Glutamatergic neuron (in vitro differentiated cells): Measurements from ENCODE around the gene TSACC. TPM values are rescaled to one million over a fixed set of nuclear protein-coding genes. Genes with fewer than 3 reads are reported as not detected.

Experiments
- DNase-seq: peaks from one replicate; pipeline ENCODE4 v3.0.0; 2022
- H3K27ac Mint-ChIP-seq: one replicate; pipeline ENCODE4 v1.8.0; 2020; ENCODE audit warnings: mild to moderate bottlenecking, mixed read lengths, inconsistent platforms; ENCODE audit not compliant: unreplicated experiment
- H3K27me3 Mint-ChIP-seq: one replicate; pipeline ENCODE4 v1.8.0; 2020; ENCODE audit warnings: mild to moderate bottlenecking, moderate library complexity, mixed read lengths, inconsistent platforms; ENCODE audit not compliant: unreplicated experiment
- H3K36me3 Mint-ChIP-seq: one replicate; pipeline ENCODE4 v1.8.0; 2020; ENCODE audit warnings: mild to moderate bottlenecking, mixed read lengths, inconsistent platforms; ENCODE audit not compliant: unreplicated experiment
- H3K4me1 Mint-ChIP-seq: one replicate; pipeline ENCODE4 v1.8.0; 2020; ENCODE audit warnings: mild to moderate bottlenecking, low read depth, mixed read lengths, inconsistent platforms; ENCODE audit not compliant: unreplicated experiment
- H3K4me3 Mint-ChIP-seq: one replicate; pipeline ENCODE4 v1.8.0; 2020; ENCODE audit warnings: mild to moderate bottlenecking, mixed read lengths, inconsistent platforms; ENCODE audit not compliant: unreplicated experiment
- H3K9me3 Mint-ChIP-seq: one replicate; pipeline ENCODE4 v1.8.0; 2020; ENCODE audit warnings: mild to moderate bottlenecking, moderate library complexity, mixed read lengths, inconsistent platforms; ENCODE audit not compliant: unreplicated experiment
- total RNA-seq: library from RNA; stranded (reverse); fragmentation: NEBNext Ultra II Directional; extraction: Animal tissue kit (Norgen Biotek cat#: 25700); gene quantifications from one replicate; pipeline ENCODE4 v1.2.1, GENCODE V29; 2021; ENCODE audit not compliant: unreplicated experiment
- TF ChIP-seq, protein P1 (sequence below): fragments of 200-600 bp; sonication (generic); IDR thresholded peaks from one replicate; pipeline ENCODE4 v1.5.0; 2021; ENCODE audit not compliant: partially characterized antibody, unreplicated experiment

TSACC gene
- total RNA-seq, 1 donor from 2014 or later, result not detected

DNA sequence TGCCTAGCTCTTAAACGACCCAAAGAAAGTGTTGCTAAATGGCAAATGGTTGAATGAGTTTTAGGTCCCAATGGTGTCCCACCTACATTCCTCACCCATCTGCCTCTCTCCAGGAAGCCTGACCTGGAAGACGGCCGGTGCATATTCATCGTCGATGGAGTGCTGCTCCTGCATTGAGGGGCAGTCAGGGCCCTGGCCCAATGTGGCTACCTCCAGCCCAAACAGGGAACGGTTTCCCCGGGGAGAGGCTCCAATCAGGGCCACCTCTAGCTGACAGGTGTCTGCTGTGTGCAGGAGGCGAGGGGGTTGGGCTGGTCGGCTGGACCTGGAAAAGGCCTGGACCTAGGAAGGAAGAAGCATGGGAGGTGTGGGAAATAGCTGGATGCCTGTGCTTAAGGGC, 44.4 kb upstream of the TSACC start:
- Mint-ChIP-seq H3K4me1 (peaks cover 9% of the 10 kb centered on the region), H3K27ac (no peak overlapping the region), H3K4me3 (no peak overlapping the region), H3K36me3 (no peaks in the 10 kb centered on the region), H3K9me3 (peaks cover 1% of the 10 kb centered on the region), H3K27me3 (peaks cover 3% of the 10 kb centered on the region)
- no peak for DNase-seq
- TF ChIP-seq, protein P1, sequence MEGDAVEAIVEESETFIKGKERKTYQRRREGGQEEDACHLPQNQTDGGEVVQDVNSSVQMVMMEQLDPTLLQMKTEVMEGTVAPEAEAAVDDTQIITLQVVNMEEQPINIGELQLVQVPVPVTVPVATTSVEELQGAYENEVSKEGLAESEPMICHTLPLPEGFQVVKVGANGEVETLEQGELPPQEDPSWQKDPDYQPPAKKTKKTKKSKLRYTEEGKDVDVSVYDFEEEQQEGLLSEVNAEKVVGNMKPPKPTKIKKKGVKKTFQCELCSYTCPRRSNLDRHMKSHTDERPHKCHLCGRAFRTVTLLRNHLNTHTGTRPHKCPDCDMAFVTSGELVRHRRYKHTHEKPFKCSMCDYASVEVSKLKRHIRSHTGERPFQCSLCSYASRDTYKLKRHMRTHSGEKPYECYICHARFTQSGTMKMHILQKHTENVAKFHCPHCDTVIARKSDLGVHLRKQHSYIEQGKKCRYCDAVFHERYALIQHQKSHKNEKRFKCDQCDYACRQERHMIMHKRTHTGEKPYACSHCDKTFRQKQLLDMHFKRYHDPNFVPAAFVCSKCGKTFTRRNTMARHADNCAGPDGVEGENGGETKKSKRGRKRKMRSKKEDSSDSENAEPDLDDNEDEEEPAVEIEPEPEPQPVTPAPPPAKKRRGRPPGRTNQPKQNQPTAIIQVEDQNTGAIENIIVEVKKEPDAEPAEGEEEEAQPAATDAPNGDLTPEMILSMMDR, result no peak

DNA sequence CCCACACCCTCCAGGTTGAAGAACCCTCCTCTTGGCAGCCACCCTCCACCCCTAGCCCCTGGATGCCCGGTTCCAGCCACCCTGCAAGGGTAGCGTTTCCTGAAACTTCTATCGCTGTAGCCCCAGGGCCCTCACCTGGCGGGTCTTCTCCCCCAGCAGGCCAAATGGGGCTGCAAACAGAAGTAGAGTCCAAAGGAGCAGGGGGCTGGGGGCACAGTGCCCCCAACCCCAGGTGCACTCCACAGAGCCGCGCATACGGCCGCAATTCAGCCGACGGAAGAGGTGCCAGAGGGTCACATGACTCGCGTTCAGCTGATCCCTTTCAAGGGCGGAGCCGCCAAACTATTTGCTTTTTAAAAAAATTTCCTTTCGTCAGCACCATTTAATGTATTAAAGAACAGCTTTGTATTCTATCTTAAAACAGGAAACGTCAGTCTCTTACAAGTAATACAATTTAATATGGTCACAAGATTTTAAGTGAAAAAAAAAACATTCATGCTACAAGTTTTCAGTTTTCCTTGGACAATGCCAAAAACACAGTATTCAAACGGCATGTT, 42.9 kb upstream of the TSACC start, which contains the start of gene GLMP:
TSS of gene GLMP (minus strand) at position 289 of the 557 bp plus-strand sequence. CDS start at position 255, 34 bp downstream.
- Mint-ChIP-seq H3K36me3 (no peaks in the 10 kb centered on the region), H3K27ac (peak within 1 kb of the TSS; percentile 75), H3K4me1 (peaks cover 9% of the 10 kb centered on the region), H3K4me3 (peak within 1 kb of the TSS; percentile 89), H3K27me3 (peaks cover 3% of the 10 kb centered on the region), H3K9me3 (peaks cover 3% of the 10 kb centered on the region)
- TF ChIP-seq, protein P1, result no peak
- DNase-seq, result peak; percentile 43

DNA sequence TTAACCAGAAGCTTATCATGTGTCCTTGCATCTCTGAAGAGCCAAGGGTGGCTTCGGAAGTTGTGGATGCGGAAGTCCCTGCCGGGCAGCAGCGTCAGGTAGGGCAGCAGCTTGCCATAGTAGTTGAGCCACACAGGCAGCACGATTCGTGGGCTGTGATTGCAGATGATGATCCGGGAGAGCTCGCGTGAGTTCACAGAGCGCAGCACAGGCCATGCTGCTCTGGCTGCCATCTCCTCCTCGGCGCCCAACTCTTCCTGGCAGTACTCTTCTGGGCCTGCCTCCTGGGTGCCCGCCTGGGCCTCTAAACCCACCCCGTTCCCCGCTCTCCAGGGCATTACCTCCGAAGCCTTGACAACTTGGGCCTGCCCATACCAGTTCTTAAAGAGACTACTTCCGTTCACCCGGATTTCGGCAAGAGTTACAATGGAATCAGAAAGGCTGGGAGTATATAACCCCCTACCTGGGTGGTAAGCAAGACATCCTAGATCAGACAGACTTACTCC, 39.4 kb upstream of the TSACC start, which contains the start of gene VHLL:
TSS of gene VHLL (minus strand) at position 456 of the 506 bp plus-strand sequence. CDS start at position 338, 118 bp downstream.
- H3K4me1 Mint-ChIP-seq, result peaks cover 3% of the 10 kb centered on the region
- H3K27me3 Mint-ChIP-seq, result peaks cover 1% of the 10 kb centered on the region
- DNase-seq, result no peak
- no peak within 1 kb of the TSS for H3K4me3 Mint-ChIP-seq
- no peak within 1 kb of the TSS for H3K27ac Mint-ChIP-seq
- H3K9me3 Mint-ChIP-seq, result peaks cover 3% of the 10 kb centered on the region
- H3K36me3 Mint-ChIP-seq, result no peaks in the 10 kb centered on the region
- TF ChIP-seq, protein P1, result no peak

DNA sequence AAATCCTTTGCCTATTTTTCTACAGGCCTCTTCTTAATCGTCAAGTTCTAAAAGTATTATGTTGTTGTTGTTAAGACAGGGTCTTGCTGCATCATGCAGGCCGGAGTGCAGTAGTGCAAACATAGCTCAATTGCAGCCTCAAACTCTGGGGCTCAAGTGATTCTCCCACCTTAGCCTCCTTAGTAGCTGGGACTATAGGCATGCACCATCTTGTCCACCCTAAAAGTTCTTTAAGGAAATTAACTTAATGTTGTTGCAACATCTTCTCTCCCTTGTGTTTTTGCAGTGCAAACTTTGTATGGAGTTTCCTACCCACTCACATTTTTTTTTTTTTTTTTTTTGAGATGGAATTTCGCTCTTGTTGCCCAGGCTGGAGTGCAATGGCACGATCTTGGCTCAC, 35.1 kb upstream of the TSACC start:
- Mint-ChIP-seq H3K4me1 (no peaks in the 10 kb centered on the region), H3K27ac (no peak overlapping the region), H3K27me3 (peaks cover 3% of the 10 kb centered on the region), H3K36me3 (no peaks in the 10 kb centered on the region), H3K9me3 (peaks cover 2% of the 10 kb centered on the region), H3K4me3 (no peak overlapping the region)
- TF ChIP-seq, protein P1, result no peak
- no peak for DNase-seq

DNA sequence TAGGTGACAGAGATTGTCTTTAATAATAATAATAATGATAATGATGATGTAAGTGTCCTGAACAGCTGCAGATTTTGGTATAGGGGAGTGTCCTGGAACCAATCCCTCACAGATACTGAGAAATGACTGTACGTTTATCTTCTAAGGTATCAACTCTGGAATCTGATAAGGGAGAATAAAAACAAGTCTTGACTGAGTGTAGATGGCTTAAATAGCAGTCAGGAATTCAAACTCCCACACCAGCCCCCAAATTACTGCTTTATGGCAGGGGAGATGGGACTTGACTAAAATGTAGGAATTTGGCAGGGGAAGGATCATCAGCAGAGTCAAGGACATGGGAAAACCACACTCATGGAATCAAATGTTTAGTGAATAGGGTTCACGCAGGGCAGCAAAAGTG, 33.1 kb upstream of the TSACC start:
- Mint-ChIP-seq H3K4me3 (no peak overlapping the region), H3K9me3 (peaks cover under 1% of the 10 kb centered on the region), H3K27me3 (peaks cover 3% of the 10 kb centered on the region), H3K36me3 (no peaks in the 10 kb centered on the region), H3K27ac (no peak overlapping the region), H3K4me1 (no peaks in the 10 kb centered on the region)
- TF ChIP-seq, protein P1, result no peak
- no peak for DNase-seq
